T-helper 2 cell treated with Interferon-gamma antibody and Interleukin-4, amounts not matched to agents 5 μg/mL and 100 μg/mL, for 36 hours (primary cell): ENCODE measurements around the gene PBXIP1.
A peak's percentile ranks its signal among the peaks of the same experiment; 100 is the strongest.

Source experiments
- DNase-seq: peaks from one replicate; pipeline ENCODE4 v3.0.0; 2021; ENCODE audit warnings: low spot score
- H3K27ac Mint-ChIP-seq: one replicate; pipeline ENCODE4 v1.8.0; 2021; ENCODE audit warnings: mild to moderate bottlenecking, mixed read lengths
- H3K27me3 Mint-ChIP-seq: one replicate; pipeline ENCODE4 v1.8.0; 2021; ENCODE audit warnings: low read depth, mixed read lengths
- H3K36me3 Mint-ChIP-seq: one replicate; pipeline ENCODE4 v1.8.0; 2021; ENCODE audit warnings: low read depth, mixed read lengths
- H3K4me1 Mint-ChIP-seq: one replicate; pipeline ENCODE4 v1.8.0; 2021; ENCODE audit warnings: low read depth, mixed read lengths
- H3K4me3 Mint-ChIP-seq: one replicate; pipeline ENCODE4 v1.8.0; 2022; ENCODE audit warnings: mild to moderate bottlenecking, moderate library complexity, mixed read lengths
- H3K9me3 Mint-ChIP-seq: one replicate; pipeline ENCODE4 v1.8.0; 2021; ENCODE audit warnings: mixed read lengths

Gene PBXIP1

GRCh38 chr1:154971341-154971998 lies 15.6 kb upstream of the PBXIP1 start:
- Mint-ChIP-seq H3K4me1 (peaks cover 31% of the 10 kb centered on the region), H3K4me3 (peak overlapping the region; percentile 39), H3K36me3 (peaks cover 35% of the 10 kb centered on the region), H3K27me3 (no peaks in the 10 kb centered on the region), H3K9me3 (no peaks in the 10 kb centered on the region), H3K27ac (peak overlapping the region; percentile 59)
- DNase-seq: no peak

- H3K9me3 Mint-ChIP-seq: no peaks in the 10 kb centered on the region
- peak within 1 kb of the TSS; percentile 59 for H3K27ac Mint-ChIP-seq
- H3K4me3 Mint-ChIP-seq: peak within 1 kb of the TSS; percentile 39
- peak; percentile 47 for DNase-seq
- peaks cover 37% of the 10 kb centered on the region for H3K36me3 Mint-ChIP-seq
- no peaks in the 10 kb centered on the region for H3K27me3 Mint-ChIP-seq
- peaks cover 28% of the 10 kb centered on the region for H3K4me1 Mint-ChIP-seq
Observed at GRCh38 chr1:154970631-154971340, 14.9 kb upstream of the PBXIP1 start, which contains the start of gene SHC1. Gene SHC1, minus strand, starts transcription at chr1:154970747. Its CDS starts 221 bp downstream, at chr1:154970526.

DNA sequence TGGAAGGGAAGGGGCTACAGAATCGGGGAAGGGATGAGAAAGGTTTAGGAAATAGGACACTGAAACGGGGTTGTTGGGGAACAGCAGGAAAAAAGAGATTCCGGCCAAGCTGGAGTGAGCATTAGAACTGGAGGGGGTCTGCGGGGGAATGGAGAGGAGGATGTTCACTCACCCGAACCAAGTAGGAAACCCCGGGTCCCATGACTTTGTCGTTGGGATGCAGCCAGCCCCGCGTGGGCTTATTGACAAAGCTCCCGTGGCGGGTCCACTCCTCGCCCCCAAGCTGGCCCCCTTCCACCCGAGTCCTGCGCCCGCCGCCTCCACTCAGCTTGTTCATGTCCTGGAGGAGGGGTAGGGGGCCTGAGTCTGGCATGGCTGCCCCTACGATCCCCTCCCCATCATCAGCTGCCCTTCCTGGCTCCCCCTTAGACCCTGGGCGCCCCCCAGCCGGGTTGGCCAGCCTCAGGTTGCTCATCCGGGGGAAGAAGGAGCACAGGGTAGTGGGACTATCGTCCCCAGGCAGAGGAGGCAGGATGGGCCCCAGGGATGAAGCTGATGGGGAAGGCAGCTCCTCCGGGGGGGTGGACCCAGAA lies 14.1 kb upstream of the PBXIP1 start:
- no peak overlapping the region for H3K27ac Mint-ChIP-seq
- no peaks in the 10 kb centered on the region for H3K27me3 Mint-ChIP-seq
- H3K4me1 Mint-ChIP-seq: peaks cover 28% of the 10 kb centered on the region
- no peak for DNase-seq
- H3K4me3 Mint-ChIP-seq: peak overlapping the region; percentile 33
- H3K36me3 Mint-ChIP-seq: peaks cover 44% of the 10 kb centered on the region
- H3K9me3 Mint-ChIP-seq: no peaks in the 10 kb centered on the region

DNA sequence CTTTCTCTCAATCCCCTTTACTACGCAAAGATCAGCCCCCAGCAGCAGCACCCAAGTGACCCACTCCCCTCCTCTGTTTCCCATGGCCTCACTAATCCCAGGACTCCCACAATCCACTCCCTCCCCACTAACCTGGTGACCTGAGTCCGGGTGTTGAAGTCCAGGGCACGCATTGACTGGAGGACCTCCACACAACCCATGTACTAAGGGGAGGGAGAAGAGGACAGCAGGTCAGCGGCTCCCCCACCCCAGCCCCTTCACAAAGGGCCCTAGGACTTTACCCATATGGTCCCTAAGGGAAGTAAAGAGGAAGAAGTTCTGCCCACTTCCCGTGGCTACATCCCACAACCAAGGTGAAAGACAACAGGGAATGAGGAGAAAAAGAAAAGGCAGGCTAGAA lies 13.3 kb upstream of the PBXIP1 start:
- peak overlapping the region; percentile 33 for H3K4me3 Mint-ChIP-seq
- H3K4me1 Mint-ChIP-seq: peaks cover 28% of the 10 kb centered on the region
- H3K36me3 Mint-ChIP-seq: peaks cover 46% of the 10 kb centered on the region
- H3K9me3 Mint-ChIP-seq: no peaks in the 10 kb centered on the region
- peak overlapping the region; percentile 13 for H3K27ac Mint-ChIP-seq
- H3K27me3 Mint-ChIP-seq: no peaks in the 10 kb centered on the region
- no peak for DNase-seq

DNA sequence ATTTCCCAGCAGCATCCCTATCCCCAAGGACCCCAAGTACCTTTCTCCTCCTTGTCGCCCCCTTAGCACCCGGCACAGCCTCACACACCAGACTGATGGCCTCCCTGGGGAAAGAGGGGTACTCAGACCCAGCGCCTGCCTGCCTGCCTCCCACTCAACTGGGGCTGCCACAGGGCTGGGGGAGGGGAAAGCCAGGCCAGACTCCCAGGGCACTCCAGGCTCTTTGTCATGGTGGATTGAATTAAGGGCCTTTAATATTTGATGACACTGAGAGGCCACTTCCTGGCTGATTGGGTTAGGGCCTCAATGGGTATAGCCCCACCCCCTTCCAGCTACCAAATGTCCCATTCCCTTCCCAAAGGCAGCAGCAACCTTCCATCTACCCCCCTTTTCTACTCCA lies 12.8 kb upstream of the PBXIP1 start:
- H3K36me3 Mint-ChIP-seq: peaks cover 49% of the 10 kb centered on the region
- no peak for DNase-seq
- no peak overlapping the region for H3K4me3 Mint-ChIP-seq
- H3K27me3 Mint-ChIP-seq: no peaks in the 10 kb centered on the region
- peak overlapping the region; percentile 13 for H3K27ac Mint-ChIP-seq
- no peaks in the 10 kb centered on the region for H3K9me3 Mint-ChIP-seq
- peaks cover 31% of the 10 kb centered on the region for H3K4me1 Mint-ChIP-seq

DNA sequence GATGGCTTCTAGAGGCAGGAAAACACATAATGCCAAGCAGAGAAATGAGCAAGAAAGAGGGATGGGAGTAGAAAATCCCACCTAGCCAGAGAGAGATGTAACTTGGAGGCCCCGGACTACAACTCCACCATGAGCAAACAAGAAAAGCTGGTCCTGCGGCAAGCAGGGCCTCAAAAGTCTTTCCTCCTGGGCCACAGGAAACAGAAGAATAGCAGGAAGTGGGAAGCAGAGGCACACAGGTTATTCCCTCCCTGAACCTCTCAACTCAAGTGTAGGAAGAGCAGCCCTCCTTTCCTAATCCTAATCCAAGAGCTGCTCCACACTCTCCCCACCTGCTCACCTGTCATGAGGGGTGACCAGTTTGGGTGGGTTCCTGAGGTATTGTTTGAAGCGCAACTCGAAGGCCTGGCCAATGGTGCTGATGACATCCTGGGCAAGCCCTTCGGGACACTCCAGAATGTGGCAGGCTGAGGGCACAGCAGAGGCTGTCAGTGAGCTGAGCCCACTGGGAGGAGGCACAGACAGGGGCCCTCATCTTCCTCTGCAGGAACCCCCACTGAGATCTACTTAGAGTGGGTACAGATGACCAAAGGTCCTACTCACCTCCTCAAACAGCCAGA lies 11.5 kb upstream of the PBXIP1 start:
- H3K4me1 Mint-ChIP-seq: peaks cover 32% of the 10 kb centered on the region
- H3K27me3 Mint-ChIP-seq: no peaks in the 10 kb centered on the region
- no peak for DNase-seq
- H3K9me3 Mint-ChIP-seq: no peaks in the 10 kb centered on the region
- no peak overlapping the region for H3K27ac Mint-ChIP-seq
- H3K4me3 Mint-ChIP-seq: no peak overlapping the region
- H3K36me3 Mint-ChIP-seq: peaks cover 59% of the 10 kb centered on the region

DNA sequence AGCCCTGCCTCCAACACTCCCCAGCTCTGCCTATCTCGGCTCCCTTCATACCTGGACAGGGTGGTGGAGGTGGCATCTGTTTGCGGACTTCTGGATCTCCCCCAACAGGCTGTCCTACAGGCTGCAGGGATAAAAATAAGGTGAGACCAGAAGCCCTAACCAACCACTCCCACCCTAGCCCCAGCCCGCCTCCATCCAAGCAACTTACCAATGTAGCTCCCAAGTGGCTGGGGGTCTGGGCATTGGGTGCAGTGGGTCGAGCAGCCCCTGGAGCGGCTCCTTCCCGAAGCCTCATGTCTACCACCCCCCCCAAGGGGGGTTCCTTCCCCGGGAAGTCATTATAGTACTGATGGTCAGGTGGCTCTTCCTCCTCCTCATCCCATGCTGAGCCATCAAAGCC lies 10.2 kb upstream of the PBXIP1 start:
- DNase-seq: no peak
- no peak overlapping the region for H3K4me3 Mint-ChIP-seq
- H3K27me3 Mint-ChIP-seq: no peaks in the 10 kb centered on the region
- H3K4me1 Mint-ChIP-seq: peaks cover 24% of the 10 kb centered on the region
- no peak overlapping the region for H3K27ac Mint-ChIP-seq
- H3K36me3 Mint-ChIP-seq: peaks cover 56% of the 10 kb centered on the region
- H3K9me3 Mint-ChIP-seq: no peaks in the 10 kb centered on the region

DNA sequence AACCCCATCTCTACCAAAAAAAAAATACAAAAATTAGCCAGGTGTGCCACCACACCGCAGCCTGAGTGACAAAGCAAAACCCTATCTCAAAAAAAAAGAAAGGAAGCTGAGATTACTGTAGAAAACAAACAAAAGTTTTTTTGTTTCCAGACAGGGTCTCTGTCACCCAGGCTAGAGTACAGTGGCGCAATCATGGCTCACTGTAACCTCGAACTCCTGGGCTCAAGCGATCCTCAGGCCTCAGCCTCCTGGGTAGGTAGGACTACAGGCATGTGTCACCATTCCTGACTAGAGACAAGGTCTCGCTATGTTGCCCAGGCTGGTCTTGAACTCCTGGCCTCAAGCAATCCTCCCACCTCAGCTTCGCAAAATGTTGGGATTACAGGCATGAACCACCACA lies 8.5 kb upstream of the PBXIP1 start:
- H3K9me3 Mint-ChIP-seq: no peaks in the 10 kb centered on the region
- DNase-seq: no peak
- peaks cover 60% of the 10 kb centered on the region for H3K36me3 Mint-ChIP-seq
- peaks cover 25% of the 10 kb centered on the region for H3K4me1 Mint-ChIP-seq
- no peak overlapping the region for H3K4me3 Mint-ChIP-seq
- H3K27me3 Mint-ChIP-seq: no peaks in the 10 kb centered on the region
- H3K27ac Mint-ChIP-seq: no peak overlapping the region

- Mint-ChIP-seq H3K27me3 (no peaks in the 10 kb centered on the region), H3K27ac (peak overlapping the region; percentile 6), H3K9me3 (no peaks in the 10 kb centered on the region), H3K4me3 (no peak overlapping the region), H3K4me1 (peaks cover 24% of the 10 kb centered on the region), H3K36me3 (peaks cover 53% of the 10 kb centered on the region)
- no peak for DNase-seq
Observed at GRCh38 chr1:154963643-154964042, 7.7 kb upstream of the PBXIP1 start.

DNA sequence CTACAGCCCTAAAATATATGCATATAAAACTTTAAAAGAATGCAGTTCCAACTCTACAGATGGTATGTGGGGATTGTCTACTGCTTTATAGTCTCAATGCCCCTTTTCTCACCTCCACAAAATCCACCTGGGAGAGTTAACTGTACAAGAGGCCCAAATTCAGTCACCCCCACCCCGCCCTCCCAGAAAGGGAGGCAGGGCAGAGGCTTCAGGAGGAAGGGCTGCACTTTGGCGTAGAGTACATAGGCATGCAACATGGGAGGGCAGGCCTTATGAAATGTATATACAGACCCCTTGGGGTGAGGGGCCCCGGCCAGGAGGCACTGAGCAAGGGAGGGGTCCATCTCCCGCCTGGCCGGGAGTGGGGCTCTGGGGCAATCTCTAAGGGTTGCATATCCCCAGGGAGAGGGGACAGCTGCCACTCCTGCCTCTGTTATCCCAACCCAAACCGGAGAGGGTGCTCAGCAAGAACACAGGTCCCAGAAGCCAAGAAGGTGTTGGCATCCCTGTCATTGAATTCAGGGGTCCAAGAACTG lies 7.0 kb upstream of the PBXIP1 start:
- Mint-ChIP-seq H3K4me1 (peaks cover 20% of the 10 kb centered on the region), H3K36me3 (peaks cover 51% of the 10 kb centered on the region), H3K4me3 (peak overlapping the region; percentile 84), H3K27ac (no peak overlapping the region), H3K27me3 (no peaks in the 10 kb centered on the region), H3K9me3 (no peaks in the 10 kb centered on the region)
- DNase-seq: no peak

GRCh38 chr1:154962156-154962749 lies 6.4 kb upstream of the PBXIP1 start:
- Mint-ChIP-seq H3K9me3 (no peaks in the 10 kb centered on the region), H3K4me3 (peak overlapping the region; percentile 84), H3K27me3 (no peaks in the 10 kb centered on the region), H3K4me1 (peaks cover 19% of the 10 kb centered on the region), H3K36me3 (peaks cover 49% of the 10 kb centered on the region), H3K27ac (peak overlapping the region; percentile 83)
- no peak for DNase-seq

- no peaks in the 10 kb centered on the region for H3K9me3 Mint-ChIP-seq
- H3K27me3 Mint-ChIP-seq: no peaks in the 10 kb centered on the region
- DNase-seq: peak; percentile 87
- H3K4me1 Mint-ChIP-seq: peaks cover 27% of the 10 kb centered on the region
- H3K27ac Mint-ChIP-seq: peak within 1 kb of the TSS; percentile 91
- H3K4me3 Mint-ChIP-seq: peak within 1 kb of the TSS; percentile 97
- peaks cover 41% of the 10 kb centered on the region for H3K36me3 Mint-ChIP-seq
Observed at GRCh38 chr1:154961207-154962155, 5.6 kb upstream of the PBXIP1 start, which contains the start of gene PYGO2. Gene PYGO2, minus strand, starts transcription at chr1:154961782. Its CDS starts 206 bp downstream, at chr1:154961576.
